HL-60 (cell line): ENCODE measurements around the gene PNO1.

Source experiments
- DNase-seq, 2 experiments: peaks; one replicate each; pipeline ENCODE4 v3.0.0-alpha.2; 2010 to 2020; ENCODE audit warnings: low read depth in 1 of 2, low spot score in 1 of 2
- H3K27ac ChIP-seq: fragments of 250-450 bp; sonication (Bioruptor Pico); replicated peaks from 2 replicates; pipeline ENCODE4 v1.5.1; 2020; ENCODE audit warnings: mild to moderate bottlenecking, moderate library complexity
- H3K27me3 ChIP-seq: fragments of 250-450 bp; sonication (Bioruptor Pico); 2 replicates; pipeline ENCODE4 v1.5.1; 2021; ENCODE audit warnings: mild to moderate bottlenecking, moderate library complexity; ENCODE audit not compliant: insufficient read depth, poor library complexity, severe bottlenecking
- H3K4me3 ChIP-seq: replicated peaks from 2 replicates; pipeline ENCODE4 v1.5.1; 2011; ENCODE audit warnings: mild to moderate bottlenecking, control low read depth, low read length; ENCODE audit not compliant: insufficient read depth
- GABPA ChIP-seq: IDR thresholded peaks from 2 replicates; pipeline ENCODE4 v1.6.1; 2012; ENCODE audit warnings: low read depth
- POLR2AphosphoS5 ChIP-seq: IDR thresholded peaks from 2 replicates; pipeline ENCODE4 v1.6.1; 2012; ENCODE audit warnings: low read depth
- SPI1 ChIP-seq: IDR thresholded peaks from 2 replicates; pipeline ENCODE4 v1.6.1; 2012; ENCODE audit warnings: low read depth, mild to moderate bottlenecking, borderline replicate concordance
- TF ChIP-seq, protein P1 (sequence below): IDR thresholded peaks from one replicate; pipeline ENCODE4 v1.5.1; 2011; ENCODE audit warnings: low read length, control low read depth, inconsistent platforms; ENCODE audit not compliant: insufficient read depth
- TF ChIP-seq, protein P2 (sequence below): IDR thresholded peaks from 2 replicates; pipeline ENCODE4 v1.6.1; 2012; ENCODE audit warnings: low read depth; ENCODE audit not compliant: insufficient replicate concordance

The PNO1 gene

DNA sequence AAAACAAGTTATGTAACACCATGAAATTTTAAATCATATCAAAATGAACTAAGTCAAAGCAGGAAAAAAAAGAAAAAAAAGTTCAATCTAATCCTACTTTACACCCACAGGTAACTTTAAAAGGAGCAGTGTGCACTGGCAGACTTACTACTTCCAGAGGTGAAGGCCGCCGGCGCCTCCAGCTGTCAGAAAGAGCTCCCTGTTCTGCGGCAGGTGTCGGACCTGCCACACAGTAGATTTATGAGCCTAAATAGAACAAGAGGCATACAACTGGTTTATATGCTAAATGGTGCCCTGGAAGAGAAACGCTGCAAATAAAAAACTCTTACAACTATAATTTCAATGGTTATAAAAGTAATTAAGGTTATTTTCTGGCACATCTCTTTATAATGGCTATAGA lies 23.1 kb upstream of the PNO1 start:
- no peak for DNase-seq
- TF ChIP-seq, protein P1, sequence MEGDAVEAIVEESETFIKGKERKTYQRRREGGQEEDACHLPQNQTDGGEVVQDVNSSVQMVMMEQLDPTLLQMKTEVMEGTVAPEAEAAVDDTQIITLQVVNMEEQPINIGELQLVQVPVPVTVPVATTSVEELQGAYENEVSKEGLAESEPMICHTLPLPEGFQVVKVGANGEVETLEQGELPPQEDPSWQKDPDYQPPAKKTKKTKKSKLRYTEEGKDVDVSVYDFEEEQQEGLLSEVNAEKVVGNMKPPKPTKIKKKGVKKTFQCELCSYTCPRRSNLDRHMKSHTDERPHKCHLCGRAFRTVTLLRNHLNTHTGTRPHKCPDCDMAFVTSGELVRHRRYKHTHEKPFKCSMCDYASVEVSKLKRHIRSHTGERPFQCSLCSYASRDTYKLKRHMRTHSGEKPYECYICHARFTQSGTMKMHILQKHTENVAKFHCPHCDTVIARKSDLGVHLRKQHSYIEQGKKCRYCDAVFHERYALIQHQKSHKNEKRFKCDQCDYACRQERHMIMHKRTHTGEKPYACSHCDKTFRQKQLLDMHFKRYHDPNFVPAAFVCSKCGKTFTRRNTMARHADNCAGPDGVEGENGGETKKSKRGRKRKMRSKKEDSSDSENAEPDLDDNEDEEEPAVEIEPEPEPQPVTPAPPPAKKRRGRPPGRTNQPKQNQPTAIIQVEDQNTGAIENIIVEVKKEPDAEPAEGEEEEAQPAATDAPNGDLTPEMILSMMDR = no peak
- TF ChIP-seq POLR2AphosphoS5 (no peak), SPI1 (no peak), GABPA (no peak)
- TF ChIP-seq, protein P2, sequence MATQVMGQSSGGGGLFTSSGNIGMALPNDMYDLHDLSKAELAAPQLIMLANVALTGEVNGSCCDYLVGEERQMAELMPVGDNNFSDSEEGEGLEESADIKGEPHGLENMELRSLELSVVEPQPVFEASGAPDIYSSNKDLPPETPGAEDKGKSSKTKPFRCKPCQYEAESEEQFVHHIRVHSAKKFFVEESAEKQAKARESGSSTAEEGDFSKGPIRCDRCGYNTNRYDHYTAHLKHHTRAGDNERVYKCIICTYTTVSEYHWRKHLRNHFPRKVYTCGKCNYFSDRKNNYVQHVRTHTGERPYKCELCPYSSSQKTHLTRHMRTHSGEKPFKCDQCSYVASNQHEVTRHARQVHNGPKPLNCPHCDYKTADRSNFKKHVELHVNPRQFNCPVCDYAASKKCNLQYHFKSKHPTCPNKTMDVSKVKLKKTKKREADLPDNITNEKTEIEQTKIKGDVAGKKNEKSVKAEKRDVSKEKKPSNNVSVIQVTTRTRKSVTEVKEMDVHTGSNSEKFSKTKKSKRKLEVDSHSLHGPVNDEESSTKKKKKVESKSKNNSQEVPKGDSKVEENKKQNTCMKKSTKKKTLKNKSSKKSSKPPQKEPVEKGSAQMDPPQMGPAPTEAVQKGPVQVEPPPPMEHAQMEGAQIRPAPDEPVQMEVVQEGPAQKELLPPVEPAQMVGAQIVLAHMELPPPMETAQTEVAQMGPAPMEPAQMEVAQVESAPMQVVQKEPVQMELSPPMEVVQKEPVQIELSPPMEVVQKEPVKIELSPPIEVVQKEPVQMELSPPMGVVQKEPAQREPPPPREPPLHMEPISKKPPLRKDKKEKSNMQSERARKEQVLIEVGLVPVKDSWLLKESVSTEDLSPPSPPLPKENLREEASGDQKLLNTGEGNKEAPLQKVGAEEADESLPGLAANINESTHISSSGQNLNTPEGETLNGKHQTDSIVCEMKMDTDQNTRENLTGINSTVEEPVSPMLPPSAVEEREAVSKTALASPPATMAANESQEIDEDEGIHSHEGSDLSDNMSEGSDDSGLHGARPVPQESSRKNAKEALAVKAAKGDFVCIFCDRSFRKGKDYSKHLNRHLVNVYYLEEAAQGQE = no peak
- no peaks in the 10 kb centered on the region for H3K27me3 ChIP-seq
- no peak overlapping the region for H3K27ac ChIP-seq
- H3K4me3 ChIP-seq = no peak overlapping the region

DNA sequence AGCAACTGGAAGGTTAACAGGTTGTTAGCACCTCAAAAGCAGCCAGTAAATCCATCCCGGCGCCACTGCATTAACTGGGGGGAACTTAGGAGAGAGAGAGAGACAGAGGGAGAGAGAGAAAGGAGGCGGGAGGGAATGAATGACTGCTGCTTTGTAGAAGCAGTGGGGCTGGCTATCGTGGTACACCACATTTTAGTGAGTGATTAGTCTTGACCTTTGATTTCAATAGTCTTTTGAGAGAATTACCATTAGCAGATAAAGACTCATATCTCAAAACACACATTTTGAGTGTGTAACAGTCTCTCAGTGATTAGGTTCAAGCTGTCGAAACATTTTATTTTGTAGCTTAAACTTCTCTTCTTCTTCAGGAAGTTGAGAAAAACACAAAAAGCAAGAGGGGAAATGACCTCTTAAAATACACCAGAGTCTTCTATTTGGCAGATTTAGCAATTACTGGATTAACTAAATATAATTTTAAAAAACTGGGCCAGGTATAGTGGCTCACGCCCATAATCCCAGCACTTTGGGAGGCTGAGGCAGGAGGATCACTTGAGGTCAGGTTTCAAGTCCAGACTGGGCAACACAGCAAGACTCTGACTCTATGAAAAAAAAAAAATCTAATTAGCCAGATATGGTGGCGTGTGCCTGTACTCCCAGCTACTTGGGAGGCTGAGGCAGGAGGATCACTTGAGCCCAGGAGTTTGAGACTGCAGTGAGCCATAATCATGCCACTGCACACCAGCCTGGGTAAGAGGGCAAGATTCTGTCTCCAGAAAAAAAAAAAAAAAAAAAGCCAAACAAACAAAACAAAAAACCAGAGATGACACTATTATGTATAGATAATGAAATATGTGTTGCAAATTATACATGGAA lies 22.0 kb upstream of the PNO1 start:
- H3K27me3 ChIP-seq = no peaks in the 10 kb centered on the region
- no peak for TF ChIP-seq SPI1
- no peak for TF ChIP-seq POLR2AphosphoS5
- TF ChIP-seq, protein P2 = no peak
- TF ChIP-seq, protein P1 = no peak
- no peak for TF ChIP-seq GABPA
- H3K27ac ChIP-seq = peak overlapping the region; percentile 14
- DNase-seq = no peak
- no peak overlapping the region for H3K4me3 ChIP-seq

DNA sequence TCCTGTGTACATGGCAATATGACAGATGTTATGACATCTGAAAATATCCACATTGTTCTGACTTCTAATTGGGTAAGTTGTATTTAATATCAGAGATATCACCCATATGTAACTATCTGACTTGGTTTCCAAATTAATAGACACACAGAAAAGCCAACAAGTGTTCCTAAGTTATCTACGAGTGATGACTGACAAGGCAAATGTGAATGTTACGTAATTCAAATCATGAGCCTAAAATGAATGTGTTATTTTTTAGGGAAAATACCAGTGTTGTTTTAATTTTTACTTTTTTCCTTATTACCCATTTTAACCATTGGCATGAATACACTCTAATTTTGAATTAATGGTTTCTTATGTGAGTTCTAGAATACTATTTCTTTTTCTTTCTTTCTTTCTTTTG lies 15.8 kb upstream of the PNO1 start:
- no peak overlapping the region for H3K4me3 ChIP-seq
- no peaks in the 10 kb centered on the region for H3K27me3 ChIP-seq
- H3K27ac ChIP-seq = no peak overlapping the region
- no peak for DNase-seq
- no peak for TF ChIP-seq GABPA
- TF ChIP-seq, protein P1 = no peak
- TF ChIP-seq, protein P2 = no peak
- no peak for TF ChIP-seq SPI1
- no peak for TF ChIP-seq POLR2AphosphoS5
